GM13977 (cell line): ENCODE measurements around the gene CA7.

Source experiments
- DNase-seq: peaks from one replicate; pipeline ENCODE4 v3.0.0; 2012; ENCODE audit warnings: low spot score
- CTCF ChIP-seq: IDR thresholded peaks from 2 replicates; pipeline ENCODE4 v1.5.1; 2012; ENCODE audit warnings: mild to moderate bottlenecking, control low read depth; ENCODE audit not compliant: insufficient read depth; ENCODE audit errors: extremely low read depth, missing control alignments
- in situ Hi-C: fragments of 300-500 bp; cut with MboI; formaldehyde crosslinking; loops from one replicate; pipeline ENCODE4 v1.12.0; 2022; ENCODE audit warnings: low sequenced_read_pairs, low pct_unique_long_range_greater_than_20kb, mixed read lengths, inconsistent platforms; ENCODE audit not compliant: unreplicated experiment

Gene CA7

GRCh38 chr16:66899310-66899944 is 55.2 kb downstream of the CA7 start:
- in situ Hi-C loops: no loop called here
- no peak for DNase-seq
- no peak for TF ChIP-seq CTCF

GRCh38 chr16:66899945-66900710 is 55.9 kb downstream of the CA7 start:
- in situ Hi-C loops: no loop called here
- no peak for TF ChIP-seq CTCF
- no peak for DNase-seq

GRCh38 chr16:66900721-66901441 is 56.7 kb downstream of the CA7 start:
- DNase-seq: no peak
- TF ChIP-seq CTCF: no peak
- in situ Hi-C loops: no loop called here

- in situ Hi-C loops: no loop called here
- DNase-seq: no peak
- no peak for TF ChIP-seq CTCF
Observed at GRCh38 chr16:66901626-66902025, 57.4 kb downstream of the CA7 start.

- no peak for DNase-seq
- no peak for TF ChIP-seq CTCF
- in situ Hi-C loops: no loop called here
Observed at GRCh38 chr16:66902648-66903543, 58.7 kb downstream of the CA7 start.
